Mesothelial cell of epicardium (in vitro differentiated cells): ENCODE measurements around the gene RUBCN. TPM values are rescaled to one million over a fixed set of nuclear protein-coding genes. Genes with fewer than 3 reads are reported as not detected.

ENCODE experiments used
- DNase-seq, 2 experiments: peaks; one replicate each; pipeline ENCODE4 v3.0.0; 2021; ENCODE audit warnings: low spot score in 2 of 2; ENCODE audit not compliant: unreplicated experiment in 2 of 2
- H3K27ac Mint-ChIP-seq: 2 replicates; pipeline ENCODE4 v1.8.0; 2021; ENCODE audit warnings: mixed read lengths
- H3K27me3 Mint-ChIP-seq: 2 replicates; pipeline ENCODE4 v1.8.0; 2021; ENCODE audit warnings: low read depth, mixed read lengths
- H3K36me3 Mint-ChIP-seq: 2 replicates; pipeline ENCODE4 v1.8.0; 2021; ENCODE audit warnings: mixed read lengths
- H3K4me1 Mint-ChIP-seq: 2 replicates; pipeline ENCODE4 v1.8.0; 2021; ENCODE audit warnings: mixed read lengths
- H3K4me3 Mint-ChIP-seq: 2 replicates; pipeline ENCODE4 v1.8.0; 2021; ENCODE audit warnings: mild to moderate bottlenecking, moderate library complexity, mixed read lengths
- H3K9me3 Mint-ChIP-seq: 2 replicates; pipeline ENCODE4 v1.8.0; 2021; ENCODE audit warnings: mixed read lengths
- total RNA-seq: library from RNA; stranded (reverse); gene quantifications from 3 replicates; pipeline ENCODE4 v1.2.1, GENCODE V29; 2021
- TF ChIP-seq, protein P1 (sequence below): fragments of 200-600 bp; sonication (generic); IDR thresholded peaks from one replicate; pipeline ENCODE4 v1.5.0; 2021; ENCODE audit warnings: antibody characterized with exemption; ENCODE audit not compliant: unreplicated experiment

Gene RUBCN
- 22.2 to 24.5 TPM (median 22.9 TPM) in 3 replicates for total RNA-seq

DNA sequence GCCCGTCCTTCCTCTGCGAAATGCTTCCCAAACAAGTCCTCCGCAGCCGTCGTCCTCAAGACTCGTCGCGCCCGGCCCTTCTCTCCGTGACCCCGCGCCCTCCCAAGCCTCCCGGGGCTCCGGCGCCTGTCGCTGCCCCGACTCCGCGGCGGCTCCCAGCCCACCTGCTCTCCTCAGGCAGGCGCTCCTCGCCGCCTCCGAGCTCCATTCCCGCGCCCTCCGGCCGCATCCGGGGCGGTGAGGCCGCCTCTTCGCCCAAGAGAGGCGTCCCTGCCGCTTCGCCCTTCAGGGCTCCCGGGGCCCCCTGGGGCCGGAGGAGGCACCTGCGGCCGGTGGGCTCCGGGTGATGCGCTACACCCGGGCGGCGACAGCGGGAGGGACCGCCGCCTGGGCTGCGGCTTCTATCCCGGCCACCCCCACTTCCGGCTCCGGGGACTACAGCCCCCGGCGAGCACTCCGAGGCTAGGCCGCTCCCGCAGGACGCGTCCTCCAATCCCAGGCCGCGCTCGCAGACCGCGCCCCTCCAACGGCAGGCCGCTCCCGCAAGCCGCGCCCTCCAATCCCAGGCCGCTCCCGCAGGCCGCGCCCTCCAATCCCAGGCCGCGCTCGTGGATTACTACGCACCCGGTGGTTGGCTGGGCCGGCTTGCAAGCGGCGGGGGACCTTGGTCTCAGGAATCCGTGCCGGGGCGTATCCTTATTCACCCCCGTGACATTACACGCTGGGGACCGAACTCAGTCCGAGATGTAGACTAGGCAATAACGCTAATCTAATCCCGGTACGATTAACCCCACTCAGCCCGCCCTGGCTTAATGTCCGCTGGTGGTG lies at the start of gene RUBCN:
RUBCN (minus strand) TSS at position 414 of the 828 bp plus-strand sequence; CDS start at position 229, 185 bp downstream.
- H3K27ac Mint-ChIP-seq = peak within 1 kb of the TSS; percentile 95
- H3K4me1 Mint-ChIP-seq = peaks cover 20% of the 10 kb centered on the region
- peak; percentile 91 to 93 for DNase-seq
- H3K9me3 Mint-ChIP-seq = no peaks in the 10 kb centered on the region
- peak within 1 kb of the TSS; percentile 77 for H3K4me3 Mint-ChIP-seq
- no peaks in the 10 kb centered on the region for H3K36me3 Mint-ChIP-seq
- H3K27me3 Mint-ChIP-seq = no peaks in the 10 kb centered on the region
- TF ChIP-seq, protein P1, sequence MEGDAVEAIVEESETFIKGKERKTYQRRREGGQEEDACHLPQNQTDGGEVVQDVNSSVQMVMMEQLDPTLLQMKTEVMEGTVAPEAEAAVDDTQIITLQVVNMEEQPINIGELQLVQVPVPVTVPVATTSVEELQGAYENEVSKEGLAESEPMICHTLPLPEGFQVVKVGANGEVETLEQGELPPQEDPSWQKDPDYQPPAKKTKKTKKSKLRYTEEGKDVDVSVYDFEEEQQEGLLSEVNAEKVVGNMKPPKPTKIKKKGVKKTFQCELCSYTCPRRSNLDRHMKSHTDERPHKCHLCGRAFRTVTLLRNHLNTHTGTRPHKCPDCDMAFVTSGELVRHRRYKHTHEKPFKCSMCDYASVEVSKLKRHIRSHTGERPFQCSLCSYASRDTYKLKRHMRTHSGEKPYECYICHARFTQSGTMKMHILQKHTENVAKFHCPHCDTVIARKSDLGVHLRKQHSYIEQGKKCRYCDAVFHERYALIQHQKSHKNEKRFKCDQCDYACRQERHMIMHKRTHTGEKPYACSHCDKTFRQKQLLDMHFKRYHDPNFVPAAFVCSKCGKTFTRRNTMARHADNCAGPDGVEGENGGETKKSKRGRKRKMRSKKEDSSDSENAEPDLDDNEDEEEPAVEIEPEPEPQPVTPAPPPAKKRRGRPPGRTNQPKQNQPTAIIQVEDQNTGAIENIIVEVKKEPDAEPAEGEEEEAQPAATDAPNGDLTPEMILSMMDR = no peak

DNA sequence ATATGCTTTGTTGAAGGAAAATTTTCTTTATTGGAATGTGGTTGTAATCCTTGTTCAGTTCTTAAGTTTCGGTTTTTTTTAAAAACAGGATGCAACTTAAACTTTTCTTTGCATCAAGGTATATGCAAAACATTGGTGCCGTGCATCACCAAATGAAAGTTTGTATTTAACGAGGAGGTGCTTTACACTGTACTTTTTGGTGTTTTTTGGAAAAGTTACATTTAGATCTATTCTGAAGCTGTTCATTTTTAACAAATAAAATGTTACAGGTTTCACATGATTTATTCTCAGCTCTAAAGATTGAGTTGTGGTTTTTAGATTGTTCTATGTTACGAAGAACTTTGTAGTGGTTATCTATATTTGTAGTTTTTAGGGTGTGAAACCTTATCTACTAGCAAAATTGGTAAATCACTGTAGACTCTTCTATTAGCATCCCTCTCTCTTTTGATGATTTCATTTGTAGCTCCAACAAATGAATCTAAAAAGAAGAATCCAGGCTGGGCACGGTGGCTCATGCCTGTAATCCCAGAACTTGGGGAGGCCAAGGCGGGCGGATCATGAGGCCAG lies 47.4 kb upstream of the RUBCN start:
- Mint-ChIP-seq H3K9me3 (no peaks in the 10 kb centered on the region), H3K27me3 (no peaks in the 10 kb centered on the region), H3K4me1 (peaks cover 6% of the 10 kb centered on the region), H3K27ac (no peak overlapping the region), H3K4me3 (no peak overlapping the region), H3K36me3 (peaks cover 21% of the 10 kb centered on the region)
- no peak for DNase-seq
- TF ChIP-seq, protein P1 = no peak

DNA sequence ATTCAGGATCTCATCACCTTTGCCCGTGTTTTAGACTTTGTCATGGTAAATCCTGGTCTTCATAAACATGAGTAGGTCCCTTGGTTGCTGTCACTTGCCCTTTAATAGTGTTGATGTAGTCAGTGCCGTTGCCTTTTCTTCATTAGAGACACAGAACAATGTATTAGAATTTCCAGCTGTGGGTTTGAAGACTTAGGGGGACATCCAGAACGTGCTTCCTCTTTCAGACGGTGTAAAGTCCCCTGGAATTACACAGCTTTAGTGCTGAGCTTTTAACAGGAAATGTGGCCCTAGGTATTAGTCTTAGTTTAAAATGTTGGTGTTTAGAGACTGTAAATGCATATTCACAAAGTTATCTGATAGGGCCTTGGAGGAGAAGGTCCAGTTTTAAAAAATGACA lies 45.5 kb upstream of the RUBCN start:
- Mint-ChIP-seq H3K36me3 (peaks cover 31% of the 10 kb centered on the region), H3K9me3 (no peaks in the 10 kb centered on the region), H3K27ac (no peak overlapping the region), H3K4me1 (no peaks in the 10 kb centered on the region), H3K27me3 (no peaks in the 10 kb centered on the region), H3K4me3 (no peak overlapping the region)
- no peak for DNase-seq
- TF ChIP-seq, protein P1 = no peak

DNA sequence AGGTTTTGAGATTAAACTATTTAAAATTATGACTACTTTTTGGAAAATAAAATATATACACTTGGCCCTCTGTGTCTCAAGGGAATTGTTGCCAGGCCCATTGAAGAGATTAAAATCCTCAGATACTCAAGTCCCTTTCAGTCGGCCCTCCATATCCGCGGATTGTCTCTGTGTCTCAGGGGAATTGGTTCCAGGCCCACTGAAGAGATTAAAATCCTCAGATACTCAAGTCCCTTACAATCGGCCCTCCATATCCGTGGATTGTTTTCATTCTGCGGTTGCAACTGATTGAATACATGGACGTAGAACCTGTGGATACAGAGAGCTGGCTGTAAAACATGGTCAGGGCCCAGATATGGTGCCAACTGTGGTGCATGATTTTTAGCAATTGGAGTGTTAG lies 38.6 kb upstream of the RUBCN start:
- no peaks in the 10 kb centered on the region for H3K9me3 Mint-ChIP-seq

DNA sequence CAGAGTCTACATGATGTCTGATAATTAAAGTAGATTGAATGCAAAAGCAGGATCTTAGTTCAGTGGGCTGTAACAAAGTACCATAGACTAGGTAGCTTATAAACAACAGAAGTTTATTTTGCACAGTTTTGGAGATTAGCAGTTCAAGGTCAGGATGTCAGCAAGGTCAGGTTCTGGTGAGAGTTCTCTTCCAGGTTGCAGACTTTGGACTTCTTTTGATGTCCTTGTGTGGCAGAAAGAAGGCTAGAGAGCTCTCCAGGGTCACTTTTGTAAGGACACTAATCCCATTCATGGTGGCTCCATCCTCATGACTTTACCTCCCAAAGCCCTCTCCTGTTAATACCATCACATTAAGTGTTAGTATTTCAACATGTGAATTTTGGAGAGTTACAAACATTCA lies 25.1 kb upstream of the RUBCN start:
- H3K4me3 Mint-ChIP-seq = no peak overlapping the region
- TF ChIP-seq, protein P1 = no peak
- no peak for DNase-seq
- H3K4me1 Mint-ChIP-seq = no peaks in the 10 kb centered on the region
- H3K27ac Mint-ChIP-seq = no peak overlapping the region
- H3K9me3 Mint-ChIP-seq = no peaks in the 10 kb centered on the region
- peaks cover 18% of the 10 kb centered on the region for H3K36me3 Mint-ChIP-seq
- H3K27me3 Mint-ChIP-seq = no peaks in the 10 kb centered on the region

More for the DNA sequence above, 38.6 kb upstream of the RUBCN start:
- H3K36me3 Mint-ChIP-seq = peaks cover 60% of the 10 kb centered on the region
- no peak overlapping the region for H3K27ac Mint-ChIP-seq
- H3K27me3 Mint-ChIP-seq = no peaks in the 10 kb centered on the region
- no peaks in the 10 kb centered on the region for H3K4me1 Mint-ChIP-seq
- TF ChIP-seq, protein P1 = no peak
- no peak overlapping the region for H3K4me3 Mint-ChIP-seq
- no peak for DNase-seq
